Measurements from ENCODE around the gene HLA-DOA. TPM values are rescaled to one million over a fixed set of nuclear protein-coding genes. Genes with fewer than 3 reads are reported as not detected.

The HLA-DOA gene
- total RNA-seq, 1 experiment from 2014 or later = 13.6 TPM

GRCh38 chr6:32968093-32968866 is 41.1 kb downstream of the HLA-DOA start, which contains the start of gene BRD2 (continued):
- TF ChIP-seq ERG (CRISPR knock-in tag; IDR thresholded peaks at IDR 0.05) (0 out of 2 replicates have a peak, but pooled peaks have one; percentile 74), JAZF1 (CRISPR knock-in tag; IDR thresholded peaks at IDR 0.05) (no peak)

- peaks cover 4% of the 10 kb centered on the region; the same call in 1 of the 2 replicates for H3K27me3 Mint-ChIP-seq (ENCODE audit: low read depth)
- POLR2A ChIA-PET = interaction anchor here (0.6 to 7.0 kb wide), 5 partner anchors 10 to 73 kb away, joined by 3 to 146 read pairs (median 5); partner anchors contain the start of gene HLA-DMA
- no peak for ATAC-seq
- peak; percentile 43 for DNase-seq (ENCODE audit: low spot score)
- peaks cover 10% of the 10 kb centered on the region for H3K4me1 Mint-ChIP-seq
- peak overlapping the region; percentile 81 for H3K27ac Mint-ChIP-seq
- CTCF ChIA-PET = interaction anchor here (0.6 to 11.8 kb wide), 17 partner anchors 13 to 129 kb away, joined by 3 to 205 read pairs (median 5); partner anchors contain the start of genes HLA-DMA, HLA-DMB, PSMB9 and TAP1
- peak overlapping the region; percentile 98 for H3K4me3 Mint-ChIP-seq
- H3K9me3 Mint-ChIP-seq = no peaks in the 10 kb centered on the region
- TF ChIP-seq ETV6 (CRISPR knock-in tag; IDR thresholded peaks at IDR 0.05) = peak; percentile 74
- no peak for TF ChIP-seq PRDM15 (CRISPR knock-in tag; IDR thresholded peaks at IDR 0.05)
- TF ChIP-seq E2F5 (CRISPR knock-in tag; IDR thresholded peaks at IDR 0.05) = no peak
- no peak for TF ChIP-seq ZNF512 (CRISPR knock-in tag; IDR thresholded peaks at IDR 0.05; ENCODE audit: borderline replicate concordance)
- peaks cover 23% of the 10 kb centered on the region for H3K36me3 Mint-ChIP-seq
Observed at GRCh38 chr6:32967151-32968091, 42.0 kb downstream of the HLA-DOA start.

- Mint-ChIP-seq H3K27me3 (ENCODE audit: low read depth) (no peaks in the 10 kb centered on the region), H3K27ac (no peak overlapping the region), H3K36me3 (peaks cover 5% of the 10 kb centered on the region), H3K4me1 (peaks cover 10% of the 10 kb centered on the region), H3K4me3 (no peak overlapping the region), H3K9me3 (no peaks in the 10 kb centered on the region)
- no peak for ATAC-seq
- DNase-seq (ENCODE audit: low spot score) = no peak
- ChIA-PET CTCF (interaction anchor here (1.2 to 11.8 kb wide), 4 partner anchors 12 to 126 kb away, joined by 6 to 205 read pairs (median 68); partner anchors contain the start of genes HLA-DMA and TAP2), POLR2A (no interaction called here)
- TF ChIP-seq ZNF138 (CRISPR knock-in tag; conservative IDR thresholded peaks at IDR 0.05) (no peak), AR (CRISPR knock-in tag; IDR thresholded peaks at IDR 0.05) (no peak), ZNF219 (CRISPR knock-in tag; IDR thresholded peaks at IDR 0.05; ENCODE audit: borderline replicate concordance) (no peak), TEAD1 (CRISPR knock-in tag; IDR thresholded peaks at IDR 0.05) (no peak), USF2 (CRISPR knock-in tag; IDR thresholded peaks at IDR 0.05) (no peak), KAT7 (CRISPR knock-in tag; IDR thresholded peaks at IDR 0.05; ENCODE audit: borderline replicate concordance) (no peak), ATF1 (CRISPR knock-in tag; IDR thresholded peaks at IDR 0.05) (no peak), ATF3 (CRISPR knock-in tag; conservative IDR thresholded peaks at IDR 0.05) (no peak), JUN (CRISPR knock-in tag; IDR thresholded peaks at IDR 0.05) (no peak), GTF2I (CRISPR knock-in tag; conservative IDR thresholded peaks at IDR 0.05) (no peak), NR2C2 (CRISPR knock-in tag; IDR thresholded peaks at IDR 0.05) (no peak)
Observed at GRCh38 chr6:32964776-32965175, 44.6 kb downstream of the HLA-DOA start.

Measured in WTC11 (cell line).